GM23338 (cell line): ENCODE measurements around the gene MON1B. TPM values are rescaled to one million over a fixed set of nuclear protein-coding genes. Genes with fewer than 3 reads are reported as not detected.
"Not testable (repeated sequence)": the region's sequence is repeated elsewhere in the genome, so short reads cannot be mapped to it uniquely, and the experiment has no call there.

ENCODE experiments used
- ATAC-seq: fragments of 200-7000 bp; cut with Tn5 transposase; 3 replicates; pipeline ENCODE4 v1.9.1; 2020
- DNase-seq: peaks from one replicate; pipeline ENCODE4 v3.0.0-alpha.2; 2015; ENCODE audit warnings: low spot score
- H2AFZ ChIP-seq: fragments of 200-600 bp; sonication (generic); 2 replicates; pipeline ENCODE4 v1.8.0; 2016; ENCODE audit warnings: antibody characterized with exemption, mild to moderate bottlenecking, moderate library complexity
- H3F3A ChIP-seq: fragments of 200-600 bp; sonication (generic); replicated peaks from 2 replicates; pipeline ENCODE4 v1.8.0; 2017; ENCODE audit warnings: antibody characterized with exemption, mixed run types, low read depth
- H3K27ac ChIP-seq: fragments of 200-600 bp; sonication (generic); 2 replicates; pipeline ENCODE4 v1.6.1; 2016; ENCODE audit warnings: low read depth
- H3K27me3 ChIP-seq: fragments of 200-600 bp; sonication (generic); 2 replicates; pipeline ENCODE4 v1.8.0; 2016; ENCODE audit warnings: mild to moderate bottlenecking, mixed run types, moderate library complexity; ENCODE audit not compliant: insufficient read depth
- H3K36me3 ChIP-seq: fragments of 200-600 bp; sonication (generic); 2 replicates; pipeline ENCODE4 v1.8.0; 2016; ENCODE audit warnings: mild to moderate bottlenecking; ENCODE audit not compliant: insufficient read depth
- H3K4me1 ChIP-seq: fragments of 200-600 bp; sonication (generic); 2 replicates; pipeline ENCODE4 v1.8.0; 2016; ENCODE audit warnings: mild to moderate bottlenecking, moderate library complexity; ENCODE audit not compliant: insufficient read depth
- H3K4me2 ChIP-seq: fragments of 200-600 bp; sonication (generic); 2 replicates; pipeline ENCODE4 v1.7.1; 2017; ENCODE audit warnings: mixed run types
- H3K4me3 ChIP-seq: fragments of 200-600 bp; sonication (generic); 2 replicates; pipeline ENCODE4 v1.6.1; 2016; ENCODE audit warnings: mixed run types
- H3K79me2 ChIP-seq: fragments of 200-600 bp; sonication (generic); replicated peaks from 2 replicates; pipeline ENCODE4 v1.8.0; 2017; ENCODE audit warnings: mild to moderate bottlenecking; ENCODE audit not compliant: insufficient read depth
- H3K9me2 ChIP-seq: fragments of 200-600 bp; sonication (generic); 2 replicates; pipeline ENCODE4 v1.8.0; 2017; ENCODE audit not compliant: insufficient read depth
- H4K20me1 ChIP-seq: fragments of 200-600 bp; sonication (generic); replicated peaks from 2 replicates; pipeline ENCODE4 v1.8.0; 2017; ENCODE audit warnings: mild to moderate bottlenecking; ENCODE audit not compliant: insufficient read depth
- H3K27ac Mint-ChIP-seq: 2 replicates; pipeline ENCODE4 v1.8.0; 2020; ENCODE audit warnings: inconsistent platforms, mild to moderate bottlenecking, moderate library complexity, mixed read lengths
- H3K27me3 Mint-ChIP-seq: 3 replicates; pipeline ENCODE4 v1.8.0; 2022; ENCODE audit warnings: low read depth, mild to moderate bottlenecking, moderate library complexity, mixed read lengths, inconsistent platforms; ENCODE audit not compliant: insufficient read depth, poor library complexity
- H3K36me3 Mint-ChIP-seq: 3 replicates; pipeline ENCODE4 v1.8.0; 2021; ENCODE audit warnings: low read depth, mild to moderate bottlenecking, inconsistent platforms, moderate library complexity, mixed read lengths
- H3K4me1 Mint-ChIP-seq: 3 replicates; pipeline ENCODE4 v1.8.0; 2020; ENCODE audit warnings: mild to moderate bottlenecking, inconsistent platforms, mixed read lengths
- H3K4me3 Mint-ChIP-seq: 3 replicates; pipeline ENCODE4 v1.8.0; 2021; ENCODE audit warnings: moderate library complexity, mild to moderate bottlenecking, inconsistent platforms, mixed read lengths
- H3K9me3 Mint-ChIP-seq: 3 replicates; pipeline ENCODE4 v1.8.0; 2020; ENCODE audit warnings: moderate library complexity, mild to moderate bottlenecking, inconsistent platforms, mixed read lengths
- CREB1 ChIP-seq: fragments of 250-450 bp; sonication (Bioruptor Pico); IDR thresholded peaks from 2 replicates; pipeline ENCODE4 v1.5.0; 2020; ENCODE audit warnings: low read depth, mild to moderate bottlenecking, moderate library complexity
- EZH2 ChIP-seq: fragments of 200-600 bp; sonication (generic); IDR thresholded peaks from one replicate; pipeline ENCODE4 v1.8.0; 2017; ENCODE audit warnings: antibody characterized with exemption, mild to moderate bottlenecking, low read depth; ENCODE audit not compliant: unreplicated experiment
- EZH2phosphoT487 ChIP-seq: fragments of 200-600 bp; sonication (generic); IDR thresholded peaks from one replicate; pipeline ENCODE4 v1.8.1; 2018; ENCODE audit warnings: antibody characterized with exemption; ENCODE audit not compliant: unreplicated experiment
- JUNB ChIP-seq: IDR thresholded peaks from one replicate; pipeline ENCODE4 v1.6.1; 2016; ENCODE audit warnings: antibody characterized with exemption; ENCODE audit not compliant: unreplicated experiment
- NANOG ChIP-seq: IDR thresholded peaks from 2 replicates; pipeline ENCODE4 v1.6.1; 2016; ENCODE audit warnings: antibody characterized with exemption, borderline replicate concordance
- POLR2AphosphoS5 ChIP-seq: IDR thresholded peaks from 2 replicates; pipeline ENCODE4 v1.6.1; 2016; ENCODE audit warnings: antibody characterized with exemption, low read depth
- STAT1 ChIP-seq: IDR thresholded peaks from one replicate; pipeline ENCODE4 v1.6.1; 2016; ENCODE audit warnings: antibody characterized with exemption; ENCODE audit not compliant: unreplicated experiment
- ZNF114 ChIP-seq: fragments of 250-450 bp; sonication (Bioruptor Pico); IDR thresholded peaks from 2 replicates; pipeline ENCODE4 v1.5.0; 2020; ENCODE audit warnings: mild to moderate bottlenecking, moderate library complexity
- polyA plus RNA-seq: library from polyadenylated mRNA; unstranded; fragments of >200 nt; fragmentation: Nextera tagmentation; extraction: Ambion mirVana; gene quantifications from 2 replicates; pipeline ENCODE4 v1.2.1, GENCODE V29; 2016
- total RNA-seq: library from RNA; depleted of rRNA; stranded (reverse); fragments of >200 nt; shearing (Covaris generic); gene quantifications from 2 replicates; pipeline ENCODE4 v1.2.3, GENCODE V29; 2014
- TF ChIP-seq, protein P1 (sequence below): IDR thresholded peaks from one replicate; pipeline ENCODE4 v1.6.1; 2018; ENCODE audit warnings: antibody characterized with exemption; ENCODE audit not compliant: unreplicated experiment

The MON1B gene
- total and polyA plus RNA-seq, 2 experiments from 2014 or later: 9.7 to 30.2 TPM

DNA sequence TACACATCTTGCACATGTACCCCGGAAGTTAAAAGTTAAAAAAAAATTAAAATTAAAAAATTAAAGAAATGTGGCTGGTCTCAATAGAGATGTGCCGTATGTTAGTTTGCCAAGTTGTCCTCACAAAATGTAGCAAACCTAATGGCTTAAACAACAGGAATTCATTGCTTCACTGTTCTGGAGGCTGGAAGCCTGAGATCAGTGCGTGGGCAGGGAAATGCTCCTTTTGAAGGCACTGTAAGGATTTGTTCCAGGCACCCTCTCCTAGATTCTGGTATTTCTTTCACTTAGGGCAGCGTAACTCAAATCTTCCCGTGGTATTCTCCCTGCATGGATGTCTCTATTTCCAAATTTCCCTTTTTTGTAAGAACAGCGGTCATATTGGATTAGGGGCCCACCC lies 32.7 kb upstream of the MON1B start:
- no peak overlapping the region for H3K4me3 ChIP-seq
- Mint-ChIP-seq H3K4me1 (no peaks in the 10 kb centered on the region), H3K27me3 (peaks cover 3% of the 10 kb centered on the region), H3K27ac (no peak overlapping the region), H3K9me3 (peaks cover 67% of the 10 kb centered on the region), H3K4me3 (no peak overlapping the region), H3K36me3 (no peaks in the 10 kb centered on the region)
- no peaks in the 10 kb centered on the region for H4K20me1 ChIP-seq
- no peaks in the 10 kb centered on the region for H3K36me3 ChIP-seq
- H2AFZ ChIP-seq: no peak overlapping the region
- ATAC-seq (no peak), DNase-seq (no peak)
- no peaks in the 10 kb centered on the region for H3K4me1 ChIP-seq
- no peaks in the 10 kb centered on the region for H3F3A ChIP-seq
- no peaks in the 10 kb centered on the region for H3K79me2 ChIP-seq
- no peaks in the 10 kb centered on the region for H3K9me2 ChIP-seq
- TF ChIP-seq POLR2AphosphoS5: no peak
- TF ChIP-seq CREB1: no peak
- TF ChIP-seq EZH2: no peak
- H3K27ac ChIP-seq: no peak overlapping the region
- H3K4me2 ChIP-seq: no peak overlapping the region
- no peaks in the 10 kb centered on the region for H3K27me3 ChIP-seq

DNA sequence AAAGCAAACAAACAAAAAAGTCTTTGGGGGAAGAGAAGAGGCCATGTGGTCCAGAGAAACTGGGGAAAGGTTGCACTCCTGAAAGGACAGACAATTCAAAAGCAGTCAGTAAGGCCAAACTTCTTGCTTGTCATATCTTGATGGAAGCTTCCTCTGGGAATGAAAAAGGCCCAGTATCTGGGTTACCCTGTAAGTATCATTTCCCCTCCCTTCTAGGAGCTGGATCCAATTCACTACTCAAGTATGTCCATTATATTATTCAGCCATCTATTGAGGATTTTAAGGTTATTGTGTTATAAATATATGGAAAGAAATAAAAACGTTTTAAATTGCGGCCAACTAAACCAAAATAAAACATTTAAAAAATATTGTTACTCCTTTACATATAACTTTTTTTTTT lies 26.0 kb upstream of the MON1B start:
- no peaks in the 10 kb centered on the region for H3K4me1 Mint-ChIP-seq
- H3K36me3 ChIP-seq: no peaks in the 10 kb centered on the region
- no peak overlapping the region for H3K4me3 ChIP-seq
- H2AFZ ChIP-seq: no peak overlapping the region
- no peak overlapping the region for H3K4me2 ChIP-seq
- H3K36me3 Mint-ChIP-seq: no peaks in the 10 kb centered on the region
- H3F3A ChIP-seq: no peaks in the 10 kb centered on the region
- H4K20me1 ChIP-seq: no peaks in the 10 kb centered on the region
- TF ChIP-seq EZH2phosphoT487 (no peak), JUNB (no peak), STAT1 (no peak), ZNF114 (no peak), NANOG (no peak)
- TF ChIP-seq, protein P1, sequence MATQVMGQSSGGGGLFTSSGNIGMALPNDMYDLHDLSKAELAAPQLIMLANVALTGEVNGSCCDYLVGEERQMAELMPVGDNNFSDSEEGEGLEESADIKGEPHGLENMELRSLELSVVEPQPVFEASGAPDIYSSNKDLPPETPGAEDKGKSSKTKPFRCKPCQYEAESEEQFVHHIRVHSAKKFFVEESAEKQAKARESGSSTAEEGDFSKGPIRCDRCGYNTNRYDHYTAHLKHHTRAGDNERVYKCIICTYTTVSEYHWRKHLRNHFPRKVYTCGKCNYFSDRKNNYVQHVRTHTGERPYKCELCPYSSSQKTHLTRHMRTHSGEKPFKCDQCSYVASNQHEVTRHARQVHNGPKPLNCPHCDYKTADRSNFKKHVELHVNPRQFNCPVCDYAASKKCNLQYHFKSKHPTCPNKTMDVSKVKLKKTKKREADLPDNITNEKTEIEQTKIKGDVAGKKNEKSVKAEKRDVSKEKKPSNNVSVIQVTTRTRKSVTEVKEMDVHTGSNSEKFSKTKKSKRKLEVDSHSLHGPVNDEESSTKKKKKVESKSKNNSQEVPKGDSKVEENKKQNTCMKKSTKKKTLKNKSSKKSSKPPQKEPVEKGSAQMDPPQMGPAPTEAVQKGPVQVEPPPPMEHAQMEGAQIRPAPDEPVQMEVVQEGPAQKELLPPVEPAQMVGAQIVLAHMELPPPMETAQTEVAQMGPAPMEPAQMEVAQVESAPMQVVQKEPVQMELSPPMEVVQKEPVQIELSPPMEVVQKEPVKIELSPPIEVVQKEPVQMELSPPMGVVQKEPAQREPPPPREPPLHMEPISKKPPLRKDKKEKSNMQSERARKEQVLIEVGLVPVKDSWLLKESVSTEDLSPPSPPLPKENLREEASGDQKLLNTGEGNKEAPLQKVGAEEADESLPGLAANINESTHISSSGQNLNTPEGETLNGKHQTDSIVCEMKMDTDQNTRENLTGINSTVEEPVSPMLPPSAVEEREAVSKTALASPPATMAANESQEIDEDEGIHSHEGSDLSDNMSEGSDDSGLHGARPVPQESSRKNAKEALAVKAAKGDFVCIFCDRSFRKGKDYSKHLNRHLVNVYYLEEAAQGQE: no peak
- no peak overlapping the region for H3K27ac Mint-ChIP-seq
- DNase-seq (no peak), ATAC-seq (no peak)
- H3K79me2 ChIP-seq: no peaks in the 10 kb centered on the region
- H3K27me3 Mint-ChIP-seq: no peaks in the 10 kb centered on the region
- H3K9me3 Mint-ChIP-seq: peaks cover 38% of the 10 kb centered on the region
- no peak overlapping the region for H3K4me3 Mint-ChIP-seq
- H3K9me2 ChIP-seq: peaks cover 3% of the 10 kb centered on the region; the same call in 1 of the 2 replicates
- H3K4me1 ChIP-seq: no peaks in the 10 kb centered on the region
- no peak overlapping the region for H3K27ac ChIP-seq
- H3K27me3 ChIP-seq: no peaks in the 10 kb centered on the region

DNA sequence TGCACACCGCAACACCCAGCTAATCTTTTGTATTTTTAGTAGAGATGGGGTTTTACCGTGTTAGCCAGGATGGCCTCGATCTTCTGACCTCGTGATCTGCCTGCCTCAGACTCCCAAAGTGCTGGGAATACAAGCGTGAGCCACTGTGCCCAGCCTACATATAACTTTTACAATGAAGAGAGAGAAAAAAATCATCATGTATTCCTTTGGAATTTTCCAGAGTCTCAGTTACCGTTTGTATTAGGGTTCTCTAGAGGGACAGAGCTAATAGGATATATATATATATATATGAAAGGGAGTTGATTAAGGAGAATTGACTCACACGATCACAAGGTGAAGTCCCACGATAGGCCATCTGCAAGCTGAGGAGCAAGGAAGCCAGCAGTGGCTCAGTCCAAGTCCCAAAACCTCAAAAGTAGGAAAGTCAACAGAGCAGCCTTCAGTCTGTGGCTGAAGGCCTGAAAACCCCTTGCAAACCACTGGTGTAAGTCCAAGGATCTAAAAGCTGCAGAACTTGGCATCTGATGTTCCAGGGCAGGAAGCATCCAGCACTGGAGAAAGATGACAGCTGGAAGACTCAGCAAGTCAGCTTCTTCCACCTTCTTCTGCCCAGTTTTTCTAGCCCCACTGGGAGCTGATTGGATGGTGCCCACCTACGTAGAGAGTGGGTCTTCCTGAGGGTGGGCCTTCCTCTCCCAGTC lies 25.3 kb upstream of the MON1B start:
- H3K4me1 Mint-ChIP-seq, H3K36me3 Mint-ChIP-seq, H3K79me2 ChIP-seq, H3K4me1 ChIP-seq, H3K27me3 Mint-ChIP-seq, H4K20me1 ChIP-seq, ATAC-seq, H3K9me2 ChIP-seq, DNase-seq, H3K4me3 ChIP-seq, H3K27ac ChIP-seq, H3F3A ChIP-seq, H2AFZ ChIP-seq, H3K27ac Mint-ChIP-seq, H3K4me2 ChIP-seq, H3K27me3 ChIP-seq, H3K36me3 ChIP-seq, H3K4me3 Mint-ChIP-seq: not testable (repeated sequence)
- H3K9me3 Mint-ChIP-seq: peaks cover 31% of the 10 kb centered on the region
